GM13976 (cell line): ENCODE measurements around the gene SLC9A9.
"Not testable (repeated sequence)": the region's sequence is repeated elsewhere in the genome, so short reads cannot be mapped to it uniquely, and the experiment has no call there.

ENCODE experiments used
- DNase-seq: peaks from one replicate; pipeline ENCODE4 v3.0.0; 2012; ENCODE audit warnings: low spot score
- in situ Hi-C: fragments of 300-500 bp; cut with MboI; formaldehyde crosslinking; loops from one replicate; pipeline ENCODE4 v1.12.0; 2022; ENCODE audit warnings: low sequenced_read_pairs, mixed read lengths, inconsistent platforms; ENCODE audit not compliant: unreplicated experiment
- TF ChIP-seq, protein P1 (sequence below): IDR thresholded peaks from 2 replicates; pipeline ENCODE4 v1.5.1; 2012; ENCODE audit warnings: borderline replicate concordance, mild to moderate bottlenecking; ENCODE audit not compliant: insufficient read depth; ENCODE audit errors: extremely low read depth, missing control alignments, control extremely low read depth

Gene SLC9A9

DNA sequence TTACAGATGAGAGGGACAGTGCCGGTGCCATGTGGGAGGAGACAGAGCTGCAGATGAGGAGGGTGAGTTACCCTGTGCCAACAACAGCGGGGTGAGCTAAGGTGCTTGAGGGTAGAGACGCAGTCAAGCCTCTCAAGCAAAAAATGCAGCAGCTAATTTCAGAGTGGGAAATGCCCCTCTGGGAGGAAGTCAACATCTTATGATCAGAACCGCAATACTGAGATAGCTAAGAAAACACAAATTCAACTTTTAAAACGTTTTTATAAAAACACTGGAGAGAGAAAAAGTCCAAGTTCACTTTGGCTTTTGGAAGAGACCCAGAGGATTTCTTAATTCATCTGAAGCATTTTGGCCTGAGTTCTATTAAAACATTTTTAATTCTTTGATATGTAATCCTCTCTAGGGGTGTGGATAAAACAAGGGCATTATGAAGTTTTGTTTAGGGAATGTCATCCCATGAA lies 319.2 kb downstream of the SLC9A9 start:
- TF ChIP-seq, protein P1, sequence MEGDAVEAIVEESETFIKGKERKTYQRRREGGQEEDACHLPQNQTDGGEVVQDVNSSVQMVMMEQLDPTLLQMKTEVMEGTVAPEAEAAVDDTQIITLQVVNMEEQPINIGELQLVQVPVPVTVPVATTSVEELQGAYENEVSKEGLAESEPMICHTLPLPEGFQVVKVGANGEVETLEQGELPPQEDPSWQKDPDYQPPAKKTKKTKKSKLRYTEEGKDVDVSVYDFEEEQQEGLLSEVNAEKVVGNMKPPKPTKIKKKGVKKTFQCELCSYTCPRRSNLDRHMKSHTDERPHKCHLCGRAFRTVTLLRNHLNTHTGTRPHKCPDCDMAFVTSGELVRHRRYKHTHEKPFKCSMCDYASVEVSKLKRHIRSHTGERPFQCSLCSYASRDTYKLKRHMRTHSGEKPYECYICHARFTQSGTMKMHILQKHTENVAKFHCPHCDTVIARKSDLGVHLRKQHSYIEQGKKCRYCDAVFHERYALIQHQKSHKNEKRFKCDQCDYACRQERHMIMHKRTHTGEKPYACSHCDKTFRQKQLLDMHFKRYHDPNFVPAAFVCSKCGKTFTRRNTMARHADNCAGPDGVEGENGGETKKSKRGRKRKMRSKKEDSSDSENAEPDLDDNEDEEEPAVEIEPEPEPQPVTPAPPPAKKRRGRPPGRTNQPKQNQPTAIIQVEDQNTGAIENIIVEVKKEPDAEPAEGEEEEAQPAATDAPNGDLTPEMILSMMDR, result no peak
- in situ Hi-C loops, result no loop called here
- no peak for DNase-seq

GRCh38 chr3:143526011-143526545 lies 322.2 kb downstream of the SLC9A9 start:
- TF ChIP-seq, protein P1, result no peak
- in situ Hi-C loops, result no loop called here
- DNase-seq, result no peak

- in situ Hi-C loops, result no loop called here
- no peak for DNase-seq
- TF ChIP-seq, protein P1, result no peak
These were observed 322.9 kb downstream of the SLC9A9 start for GRCh38 chr3:143525408-143525807.

DNA sequence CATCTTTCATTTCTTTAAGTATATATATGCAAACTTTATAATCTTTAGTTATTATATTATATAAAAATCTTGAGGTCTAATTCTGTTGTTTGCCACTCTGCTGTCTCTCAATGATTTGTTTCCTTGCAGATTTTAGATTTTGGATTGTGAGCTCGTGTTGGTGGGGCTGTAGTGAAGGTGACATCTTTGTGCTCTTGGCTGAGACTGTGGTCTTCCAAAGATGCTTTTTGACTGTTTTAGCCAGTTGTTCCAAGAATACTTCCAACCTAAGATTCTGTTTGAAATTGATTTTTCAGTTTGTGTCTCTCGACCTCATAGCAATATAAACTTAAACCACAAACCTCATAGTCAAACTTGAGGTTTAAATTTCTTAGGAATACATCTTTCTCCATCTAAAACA lies 326.5 kb downstream of the SLC9A9 start:
- DNase-seq, result no peak
- in situ Hi-C loops, result no loop called here
- TF ChIP-seq, protein P1, result no peak

- in situ Hi-C loops, DNase-seq: not testable (repeated sequence)
These were observed 331.1 kb downstream of the SLC9A9 start for GRCh38 chr3:143517131-143517530.

- in situ Hi-C loops, result no loop called here
- DNase-seq, result no peak
- TF ChIP-seq, protein P1, result no peak
These were observed 333.4 kb downstream of the SLC9A9 start for GRCh38 chr3:143514874-143515273.

DNA sequence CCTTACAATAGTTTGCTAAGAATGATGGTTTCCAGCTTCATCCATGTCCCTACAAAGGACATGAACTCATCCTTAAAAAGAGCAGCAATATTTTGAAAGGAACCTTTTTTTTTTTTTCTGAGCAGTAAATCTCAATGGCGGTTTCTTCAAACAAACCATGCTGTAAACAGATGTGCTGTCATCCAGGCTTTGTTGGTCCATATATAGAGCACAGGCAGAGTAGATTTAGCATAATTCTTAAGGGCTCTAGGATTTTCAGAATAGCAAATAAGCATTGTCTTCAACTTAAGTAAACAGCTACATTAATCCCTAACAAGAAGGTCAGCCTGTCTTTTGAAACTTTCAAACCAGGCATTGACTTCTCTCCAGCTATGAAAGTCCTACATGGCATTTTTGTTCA lies 334.2 kb downstream of the SLC9A9 start:
- in situ Hi-C loops, result no loop called here
- DNase-seq, result no peak
- TF ChIP-seq, protein P1, result no peak
